Epithelial cell of proximal tubule (primary cell): ENCODE results near the gene PHACTR2. TPM values are rescaled to one million over a fixed set of nuclear protein-coding genes. Genes with fewer than 3 reads are reported as not detected.
A peak's percentile ranks its signal among the peaks of the same experiment; 100 is the strongest.
"Not testable (repeated sequence)": the region's sequence is repeated elsewhere in the genome, so short reads cannot be mapped to it uniquely, and the experiment has no call there.

ENCODE experiments used
- DNase-seq: peaks from one replicate; pipeline ENCODE4 v3.0.0-alpha.2; 2011; ENCODE audit warnings: low read depth
- H3K4me3 ChIP-seq: 2 replicates; pipeline ENCODE4 v1.5.1; 2011; ENCODE audit warnings: low read depth, mild to moderate bottlenecking, low read length
- total RNA-seq: library from RNA; depleted of rRNA; stranded (reverse); fragments of >200 nt; gene quantifications from 2 replicates; pipeline ENCODE4 v1.2.3, GENCODE V29; 2015
- TF ChIP-seq, protein P1 (sequence below): conservative IDR thresholded peaks from 2 replicates; pipeline ENCODE4 v1.5.1; 2012; ENCODE audit warnings: low read depth, mild to moderate bottlenecking, low read length

PHACTR2 gene
- total RNA-seq, 1 donor from 2014 or later, result 13.8 TPM

DNA sequence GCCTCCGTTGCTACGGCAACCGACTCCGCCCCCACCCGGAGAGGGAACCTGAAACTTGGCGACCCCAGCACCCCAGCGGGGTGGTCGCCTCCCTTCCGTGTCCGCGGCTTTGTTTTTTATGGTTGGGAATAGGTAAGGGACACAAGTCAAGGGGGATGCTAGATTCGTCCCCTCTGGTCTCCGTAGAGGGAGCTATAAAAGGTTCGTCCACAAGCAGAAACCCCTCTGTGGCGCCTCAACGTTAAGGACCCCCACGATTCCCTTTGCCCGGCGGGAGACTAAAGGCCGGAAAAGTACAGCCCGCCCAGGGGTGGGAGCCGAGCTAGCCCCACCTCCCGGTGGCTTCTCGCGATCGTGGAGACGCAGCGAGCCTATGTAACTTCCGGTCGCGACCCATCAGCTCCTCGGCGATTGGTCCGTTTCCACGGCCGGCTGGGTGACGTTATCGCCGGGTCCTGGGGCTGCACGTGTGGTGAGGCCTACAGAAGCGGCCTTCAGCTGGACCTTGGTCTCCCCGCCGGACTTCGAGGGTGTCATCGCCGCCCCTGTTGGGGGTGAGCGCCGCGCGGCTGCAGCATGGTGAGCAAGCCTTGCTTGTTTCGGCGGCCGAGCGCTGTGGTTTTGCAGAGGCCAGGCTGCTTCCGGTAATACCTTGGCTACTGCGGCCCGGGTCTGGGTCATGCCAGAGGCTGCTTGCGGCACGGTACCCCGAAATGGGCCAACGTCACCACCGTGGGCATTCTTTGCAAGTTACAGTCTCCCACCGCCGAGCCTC, 165.3 kb downstream of the PHACTR2 start, which contains the start of gene LTV1:
Gene LTV1, plus strand, starts transcription at position 437 of the 775 bp plus-strand sequence. Its CDS starts 140 bp downstream, at position 577.
- TF ChIP-seq, protein P1, sequence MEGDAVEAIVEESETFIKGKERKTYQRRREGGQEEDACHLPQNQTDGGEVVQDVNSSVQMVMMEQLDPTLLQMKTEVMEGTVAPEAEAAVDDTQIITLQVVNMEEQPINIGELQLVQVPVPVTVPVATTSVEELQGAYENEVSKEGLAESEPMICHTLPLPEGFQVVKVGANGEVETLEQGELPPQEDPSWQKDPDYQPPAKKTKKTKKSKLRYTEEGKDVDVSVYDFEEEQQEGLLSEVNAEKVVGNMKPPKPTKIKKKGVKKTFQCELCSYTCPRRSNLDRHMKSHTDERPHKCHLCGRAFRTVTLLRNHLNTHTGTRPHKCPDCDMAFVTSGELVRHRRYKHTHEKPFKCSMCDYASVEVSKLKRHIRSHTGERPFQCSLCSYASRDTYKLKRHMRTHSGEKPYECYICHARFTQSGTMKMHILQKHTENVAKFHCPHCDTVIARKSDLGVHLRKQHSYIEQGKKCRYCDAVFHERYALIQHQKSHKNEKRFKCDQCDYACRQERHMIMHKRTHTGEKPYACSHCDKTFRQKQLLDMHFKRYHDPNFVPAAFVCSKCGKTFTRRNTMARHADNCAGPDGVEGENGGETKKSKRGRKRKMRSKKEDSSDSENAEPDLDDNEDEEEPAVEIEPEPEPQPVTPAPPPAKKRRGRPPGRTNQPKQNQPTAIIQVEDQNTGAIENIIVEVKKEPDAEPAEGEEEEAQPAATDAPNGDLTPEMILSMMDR, result no peak
- peak within 1 kb of the TSS; percentile 95 for H3K4me3 ChIP-seq
- peak; percentile 60 for DNase-seq

- no peak for DNase-seq
- TF ChIP-seq, protein P1, result no peak
- peak overlapping the region; percentile 95 for H3K4me3 ChIP-seq
Observed at GRCh38 chr6:143843677-143843999, 165.9 kb downstream of the PHACTR2 start.

DNA sequence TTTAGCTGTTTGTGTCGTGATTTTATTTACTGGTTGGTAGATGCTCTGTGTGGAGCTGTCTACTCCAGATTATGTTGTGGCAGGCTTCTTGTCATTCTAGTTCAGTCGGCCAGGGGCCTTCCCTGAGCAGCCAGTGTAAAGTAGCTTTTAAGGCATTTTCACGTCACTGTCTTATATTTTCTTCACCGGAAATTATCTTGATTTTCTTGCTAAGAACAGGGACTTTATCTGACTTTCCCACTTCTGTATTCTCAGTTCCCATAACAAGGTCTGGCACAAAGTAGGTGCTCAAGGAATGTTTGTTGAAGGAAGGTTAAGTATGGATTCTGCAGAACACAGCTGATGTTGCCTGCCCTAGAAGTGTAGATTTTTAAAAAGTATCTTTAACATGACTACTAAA, 166.2 kb downstream of the PHACTR2 start:
- TF ChIP-seq, protein P1, result no peak
- no peak for DNase-seq

GRCh38 chr6:143845033-143845432, 167.3 kb downstream of the PHACTR2 start:
- no peak for DNase-seq
- TF ChIP-seq, protein P1, result no peak

More for the DNA sequence above, 166.2 kb downstream of the PHACTR2 start:
- H3K4me3 ChIP-seq, result peak overlapping the region; percentile 95

GRCh38 chr6:143851706-143852105, 173.9 kb downstream of the PHACTR2 start:
- DNase-seq, H3K4me3 ChIP-seq: not testable (repeated sequence)

More at GRCh38 chr6:143845033-143845432, 167.3 kb downstream of the PHACTR2 start:
- H3K4me3 ChIP-seq, result no peak overlapping the region

GRCh38 chr6:143855057-143855456, 177.3 kb downstream of the PHACTR2 start:
- not testable (repeated sequence) for H3K4me3 ChIP-seq, DNase-seq

GRCh38 chr6:143856762-143857161, 179.0 kb downstream of the PHACTR2 start:
- not testable (repeated sequence) for DNase-seq, H3K4me3 ChIP-seq

GRCh38 chr6:143857651-143858050, 179.9 kb downstream of the PHACTR2 start:
- DNase-seq, result no peak
- no peak overlapping the region for H3K4me3 ChIP-seq
- TF ChIP-seq, protein P1, result no peak
